Stimulated activated CD8-positive, alpha-beta memory T cell treated with anti-CD3 and anti-CD28 coated beads, Interleukin-7, amount 100 ng/mL, for 24 hours (primary cell): ENCODE results near the gene URB1.
"Not testable (repeated sequence)": the region's sequence is repeated elsewhere in the genome, so short reads cannot be mapped to it uniquely, and the experiment has no call there.

Experiments
- DNase-seq: peaks from one replicate; pipeline ENCODE4 v3.0.0-alpha.2; 2020; ENCODE audit warnings: low read depth

Gene URB1

GRCh38 chr21:32372755-32373154, 20.1 kb downstream of the URB1 start:
- DNase-seq, result no peak

GRCh38 chr21:32371913-32372314, 20.9 kb downstream of the URB1 start:
- DNase-seq, result no peak

- DNase-seq, result no peak
Measured at GRCh38 chr21:32370998-32371766, 21.6 kb downstream of the URB1 start.

GRCh38 chr21:32368961-32369360, 23.9 kb downstream of the URB1 start:
- not testable (repeated sequence) for DNase-seq

- no peak for DNase-seq
Measured at GRCh38 chr21:32368386-32368785, 24.4 kb downstream of the URB1 start.

- no peak for DNase-seq
Measured at GRCh38 chr21:32367158-32367557, 25.7 kb downstream of the URB1 start.

- no peak for DNase-seq
Measured at GRCh38 chr21:32366191-32366590, 26.6 kb downstream of the URB1 start.

GRCh38 chr21:32364796-32365195, 28.0 kb downstream of the URB1 start:
- no peak for DNase-seq

GRCh38 chr21:32364387-32364786, 28.4 kb downstream of the URB1 start:
- no peak for DNase-seq

GRCh38 chr21:32360401-32360975, 32.3 kb downstream of the URB1 start:
- no peak for DNase-seq

- DNase-seq, result no peak
Measured at GRCh38 chr21:32359719-32360260, 33.0 kb downstream of the URB1 start.

- DNase-seq, result no peak
Measured at GRCh38 chr21:32356874-32357395, 35.9 kb downstream of the URB1 start.

GRCh38 chr21:32353002-32353711, 39.7 kb downstream of the URB1 start:
- no peak for DNase-seq

GRCh38 chr21:32352526-32352925, 40.3 kb downstream of the URB1 start:
- no peak for DNase-seq

- DNase-seq, result no peak
Measured at GRCh38 chr21:32351428-32351827, 41.4 kb downstream of the URB1 start.

GRCh38 chr21:32350981-32351380, 41.8 kb downstream of the URB1 start:
- no peak for DNase-seq

- no peak for DNase-seq
Measured at GRCh38 chr21:32350211-32350980, 42.4 kb downstream of the URB1 start.

- no peak for DNase-seq
Measured at GRCh38 chr21:32349333-32349944, 43.4 kb downstream of the URB1 start.

GRCh38 chr21:32348604-32349332, 44.0 kb downstream of the URB1 start:
- no peak for DNase-seq

- DNase-seq, result no peak
Measured at GRCh38 chr21:32347977-32348376, 44.8 kb downstream of the URB1 start.

GRCh38 chr21:32347351-32347750, 45.5 kb downstream of the URB1 start:
- DNase-seq, result no peak
